ENCODE data around the gene LDLRAD4. TPM values are rescaled to one million over a fixed set of nuclear protein-coding genes. Genes with fewer than 3 reads are reported as not detected.

The LDLRAD4 gene
- total and polyA plus RNA-seq, 9 of the 15 experiments (the other 6 are each of a cell fraction or from before 2014, with no cell fraction given), result 0.01 TPM; not detected in 8

DNA sequence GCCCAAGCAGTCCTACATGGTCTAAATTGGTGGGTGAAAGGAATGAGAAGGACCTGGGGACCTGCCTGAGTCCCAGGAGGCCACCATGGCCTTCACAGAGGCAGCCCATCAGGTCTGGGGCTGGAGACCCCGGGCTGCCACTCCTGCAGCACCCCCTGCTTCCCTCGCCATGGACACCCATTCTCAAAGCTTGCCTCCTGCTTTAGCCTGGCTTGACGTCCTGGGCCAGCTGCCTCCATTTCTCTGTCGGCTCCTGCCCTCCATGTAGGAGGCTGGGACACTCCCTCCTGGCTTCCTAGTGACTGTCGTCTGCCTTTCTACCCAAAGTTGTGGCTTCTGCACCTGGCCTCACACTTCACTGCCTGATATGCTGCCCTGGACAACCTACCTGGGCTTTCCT, 309.2 kb downstream of the LDLRAD4 start (continued):
- TF ChIP-seq NR1H2 (CRISPR knock-in tag; IDR thresholded peaks at IDR 0.05) (no peak), SAP30 (IDR thresholded peaks at IDR 0.05; ENCODE audit: borderline replicate concordance, insufficient read depth, low read depth, low read length, poor library complexity, severe bottlenecking) (no peak)

DNA sequence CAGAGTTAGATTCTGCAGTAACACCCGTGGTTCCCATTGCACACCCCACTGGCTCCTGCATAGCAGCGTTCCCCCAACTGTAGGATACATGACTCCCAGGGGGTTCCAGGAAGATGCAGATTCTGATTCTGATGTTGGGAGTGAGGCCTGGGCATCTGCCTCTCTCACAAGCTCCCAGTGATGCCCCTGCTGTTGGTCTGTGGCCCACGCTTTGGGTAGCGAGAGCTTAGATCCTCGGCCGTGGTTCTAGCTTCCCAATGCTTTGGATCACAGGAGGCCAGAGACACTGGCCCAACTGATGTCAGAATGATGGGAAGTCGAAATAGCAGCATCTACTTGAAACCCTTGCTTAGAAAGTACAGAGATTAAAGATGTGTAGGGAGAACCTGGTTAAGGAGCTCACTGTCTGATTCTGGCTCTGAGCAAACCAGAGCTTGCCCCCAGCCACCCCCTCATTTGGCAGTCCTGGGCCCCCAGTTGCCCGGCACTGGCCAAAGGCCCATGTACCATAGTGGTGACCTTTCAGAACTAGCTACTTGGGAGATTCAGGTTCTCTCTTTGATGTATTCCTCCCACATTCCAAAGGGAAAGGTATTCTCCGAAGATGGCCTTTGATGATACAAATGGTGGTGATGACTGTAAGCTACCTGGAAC, 310.3 kb downstream of the LDLRAD4 start:
- no peak overlapping the region for H3K9ac ChIP-seq (ENCODE audit: insufficient read depth in 1 of 2, low read depth in 2 of 2, low read length in 2 of 2)
- no peak overlapping the region for H2AFZ ChIP-seq (ENCODE audit: low read depth, low read length)
- 3% methylated on average over 9 of the region's 9 CpGs for WGBS (ENCODE audit: insufficient coverage, low coverage, missing lambda C conversion rate)
- intact Hi-C loops (cut with micrococcal nuclease), result loop anchor here (5.0 to 10.0 kb wide), 2 partner anchors 37 to 64 kb away; no protein-coding TSS in a partner anchor
- ATAC-seq (no peak), DNase-seq (ENCODE audit: extremely low read depth in 1 of 4, low spot score in 3 of 4) (no peak), FAIRE-seq (no peak)
- peaks cover 7 to 25% of the 10 kb centered on the region in 2 experiments for H3K27me3 ChIP-seq (ENCODE audit: control insufficient read depth in 2 of 2, insufficient read depth in 2 of 2, low read length in 2 of 2)
- H3K4me1 ChIP-seq (replicated peaks in 1 of 2; ENCODE audit: control insufficient read depth in 2 of 2, insufficient read depth in 2 of 2, low read length in 2 of 2), result no peaks in the 10 kb centered on the region
- no TSS peak for BruUV-seq (replicated peaks)
- POLR2A ChIA-PET, result interaction anchor here (1.0 kb wide), 1 partner anchor 10 kb away, joined by 4 read pairs; no protein-coding TSS in a partner anchor
- no peaks in the 10 kb centered on the region for H4K20me1 ChIP-seq (replicated peaks; ENCODE audit: control insufficient read depth, insufficient read depth, low read length)
- no peaks in the 10 kb centered on the region for H3K9me1 ChIP-seq (ENCODE audit: control insufficient read depth, insufficient read depth, low read length)
- no peaks in the 10 kb centered on the region for H3K36me3 ChIP-seq (ENCODE audit: control insufficient read depth, insufficient read depth, low read length)
- TF ChIP-seq, protein P1, sequence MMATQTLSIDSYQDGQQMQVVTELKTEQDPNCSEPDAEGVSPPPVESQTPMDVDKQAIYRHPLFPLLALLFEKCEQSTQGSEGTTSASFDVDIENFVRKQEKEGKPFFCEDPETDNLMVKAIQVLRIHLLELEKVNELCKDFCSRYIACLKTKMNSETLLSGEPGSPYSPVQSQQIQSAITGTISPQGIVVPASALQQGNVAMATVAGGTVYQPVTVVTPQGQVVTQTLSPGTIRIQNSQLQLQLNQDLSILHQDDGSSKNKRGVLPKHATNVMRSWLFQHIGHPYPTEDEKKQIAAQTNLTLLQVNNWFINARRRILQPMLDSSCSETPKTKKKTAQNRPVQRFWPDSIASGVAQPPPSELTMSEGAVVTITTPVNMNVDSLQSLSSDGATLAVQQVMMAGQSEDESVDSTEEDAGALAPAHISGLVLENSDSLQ (IDR thresholded peaks at IDR 0.05), result no peak
- TF ChIP-seq EP400 (IDR thresholded peaks at IDR 0.05), result no peak
- TF ChIP-seq ESRRB (CRISPR knock-in tag; IDR thresholded peaks at IDR 0.05; ENCODE audit: borderline replicate concordance), result no peak
- no peak for TF ChIP-seq KAT7 (CRISPR knock-in tag; IDR thresholded peaks at IDR 0.05; ENCODE audit: borderline replicate concordance)
- no peak for TF ChIP-seq ZNF644 (tag; IDR thresholded peaks at IDR 0.05; ENCODE audit: low read depth)
- no peak for TF ChIP-seq RBM25 (IDR thresholded peaks at IDR 0.05; ENCODE audit: low read depth, low read length, severe bottlenecking)
- no peak for TF ChIP-seq POLR2AphosphoS2 (IDR thresholded peaks at IDR 0.05; ENCODE audit: low read length)
- TF ChIP-seq, protein P2, sequence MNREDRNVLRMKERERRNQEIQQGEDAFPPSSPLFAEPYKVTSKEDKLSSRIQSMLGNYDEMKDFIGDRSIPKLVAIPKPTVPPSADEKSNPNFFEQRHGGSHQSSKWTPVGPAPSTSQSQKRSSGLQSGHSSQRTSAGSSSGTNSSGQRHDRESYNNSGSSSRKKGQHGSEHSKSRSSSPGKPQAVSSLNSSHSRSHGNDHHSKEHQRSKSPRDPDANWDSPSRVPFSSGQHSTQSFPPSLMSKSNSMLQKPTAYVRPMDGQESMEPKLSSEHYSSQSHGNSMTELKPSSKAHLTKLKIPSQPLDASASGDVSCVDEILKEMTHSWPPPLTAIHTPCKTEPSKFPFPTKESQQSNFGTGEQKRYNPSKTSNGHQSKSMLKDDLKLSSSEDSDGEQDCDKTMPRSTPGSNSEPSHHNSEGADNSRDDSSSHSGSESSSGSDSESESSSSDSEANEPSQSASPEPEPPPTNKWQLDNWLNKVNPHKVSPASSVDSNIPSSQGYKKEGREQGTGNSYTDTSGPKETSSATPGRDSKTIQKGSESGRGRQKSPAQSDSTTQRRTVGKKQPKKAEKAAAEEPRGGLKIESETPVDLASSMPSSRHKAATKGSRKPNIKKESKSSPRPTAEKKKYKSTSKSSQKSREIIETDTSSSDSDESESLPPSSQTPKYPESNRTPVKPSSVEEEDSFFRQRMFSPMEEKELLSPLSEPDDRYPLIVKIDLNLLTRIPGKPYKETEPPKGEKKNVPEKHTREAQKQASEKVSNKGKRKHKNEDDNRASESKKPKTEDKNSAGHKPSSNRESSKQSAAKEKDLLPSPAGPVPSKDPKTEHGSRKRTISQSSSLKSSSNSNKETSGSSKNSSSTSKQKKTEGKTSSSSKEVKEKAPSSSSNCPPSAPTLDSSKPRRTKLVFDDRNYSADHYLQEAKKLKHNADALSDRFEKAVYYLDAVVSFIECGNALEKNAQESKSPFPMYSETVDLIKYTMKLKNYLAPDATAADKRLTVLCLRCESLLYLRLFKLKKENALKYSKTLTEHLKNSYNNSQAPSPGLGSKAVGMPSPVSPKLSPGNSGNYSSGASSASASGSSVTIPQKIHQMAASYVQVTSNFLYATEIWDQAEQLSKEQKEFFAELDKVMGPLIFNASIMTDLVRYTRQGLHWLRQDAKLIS (CRISPR knock-in tag; IDR thresholded peaks at IDR 0.05), result no peak
- no peak overlapping the region for H3K4me2 ChIP-seq (ENCODE audit: insufficient read depth, low read length)
- H3K4me3 ChIP-seq, result no peak overlapping the region
- H3K79me2 ChIP-seq (ENCODE audit: control insufficient read depth, insufficient read depth, low read length), result no peaks in the 10 kb centered on the region
- CTCF ChIA-PET (ENCODE audit: low intra/inter-chr PET ratio), result no interaction called here
- in situ Hi-C loops (cut with MboI), result loop anchor here (10.0 kb wide), 1 partner anchor 1106 kb away; no protein-coding TSS in a partner anchor
- no peak overlapping the region for H3K27ac ChIP-seq (ENCODE audit: extremely low read depth, low read depth, low read length)
- no peaks in the 10 kb centered on the region for H3K9me3 ChIP-seq (replicated peaks; ENCODE audit: control insufficient read depth, insufficient read depth, low read depth, low read length)

Measured in K562 (cell line).